Fibroblast of skin of back (primary cell): ENCODE results near the gene NDUFA11. TPM values are rescaled to one million over a fixed set of nuclear protein-coding genes. Genes with fewer than 3 reads are reported as not detected.

Experiments
- DNase-seq: peaks from one replicate; pipeline ENCODE4 v3.0.0-alpha.2; 2013
- polyA plus RNA-seq, 2 experiments: library from polyadenylated mRNA; unstranded; fragments of 120-200 nt; gene quantifications; one replicate each; pipeline ENCODE4 v1.2.1, GENCODE V29; 2013; ENCODE audit not compliant: insufficient read length in 2 of 2

The NDUFA11 gene
- polyA plus RNA-seq (2013, experiment 1 of 2; ENCODE audit: insufficient read length), result 225 TPM
- 162 TPM for polyA plus RNA-seq (2013, experiment 2 of 2; ENCODE audit: insufficient read length)

DNA sequence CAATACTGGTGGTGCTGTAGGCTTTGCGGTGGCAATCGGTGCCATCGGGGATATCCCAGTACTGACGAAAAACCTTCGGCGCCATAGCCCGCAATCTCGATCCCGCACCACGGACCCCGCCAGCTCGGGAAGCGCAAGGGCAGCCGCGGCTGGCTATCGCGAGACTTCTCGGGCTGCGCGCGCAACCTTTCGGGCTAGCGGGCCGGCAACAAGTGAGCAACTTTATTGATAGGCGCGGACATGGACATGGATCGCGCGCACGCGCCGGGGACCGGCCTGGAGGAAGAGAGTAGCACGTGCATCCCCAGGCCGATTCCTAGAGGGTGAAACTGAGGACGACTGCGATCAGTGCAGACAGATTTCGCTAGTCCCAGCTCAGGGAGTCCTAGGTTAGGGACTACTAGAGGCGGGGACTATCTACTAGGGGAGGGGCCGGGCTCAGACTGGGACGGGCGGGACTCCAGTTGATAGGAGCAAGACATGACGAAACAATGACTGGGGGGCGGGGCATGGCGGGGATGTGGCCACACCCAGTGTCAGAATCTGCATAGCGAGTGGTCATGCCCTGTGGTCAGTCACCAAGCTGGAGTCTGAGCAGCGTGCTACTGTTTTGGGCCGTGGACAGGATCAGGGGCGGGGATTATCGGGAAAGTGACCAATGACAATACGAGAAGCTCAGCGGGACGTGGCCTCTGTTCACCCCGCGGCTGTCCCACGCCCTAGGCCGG, at the start of gene NDUFA11:
TSS of gene NDUFA11 (minus strand) at position 167 of the 728 bp plus-strand sequence. CDS start at position 85, 82 bp downstream.
- DNase-seq, result peak; percentile 94

GRCh38 chr19:5953030-5953589, 49.5 kb upstream of the NDUFA11 start:
- DNase-seq, result peak; percentile 48

GRCh38 chr19:5952193-5953029, 48.8 kb upstream of the NDUFA11 start:
- no peak for DNase-seq

- DNase-seq, result no peak
Observed at GRCh38 chr19:5951338-5951861, 47.8 kb upstream of the NDUFA11 start.

- DNase-seq, result no peak
Observed at GRCh38 chr19:5950741-5951140, 47.2 kb upstream of the NDUFA11 start.

DNA sequence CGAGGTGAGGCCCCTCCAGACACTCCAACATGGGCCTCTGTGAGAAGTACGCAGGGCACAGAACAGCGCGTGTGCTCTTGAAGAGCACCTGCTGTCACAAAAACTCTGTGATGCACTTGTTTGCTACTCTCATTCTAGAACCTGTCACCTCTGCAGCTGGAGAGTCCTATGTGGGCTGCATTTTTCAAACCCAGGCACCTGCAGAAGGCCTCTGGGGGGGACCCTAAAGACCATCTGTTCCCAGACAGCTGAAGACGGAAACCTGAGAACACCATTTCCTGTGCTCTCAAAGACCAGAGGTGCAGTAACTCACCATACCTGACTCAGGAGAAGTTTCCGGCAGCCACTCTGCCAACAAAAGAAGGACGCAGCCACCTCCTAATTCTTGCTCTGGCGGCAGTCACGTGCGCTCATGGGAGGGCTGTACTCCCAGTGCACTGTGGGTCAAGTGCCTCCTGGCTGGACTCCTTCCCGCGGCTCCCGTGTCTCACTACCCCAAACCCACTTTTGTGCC, 46.3 kb upstream of the NDUFA11 start:
- no peak for DNase-seq

- no peak for DNase-seq
Observed at GRCh38 chr19:5948752-5949564, 45.4 kb upstream of the NDUFA11 start.

GRCh38 chr19:5947435-5947834, 43.8 kb upstream of the NDUFA11 start:
- peak; percentile 69 for DNase-seq

- peak; percentile 40 for DNase-seq
Observed at GRCh38 chr19:5943623-5944022, 40.0 kb upstream of the NDUFA11 start.

DNA sequence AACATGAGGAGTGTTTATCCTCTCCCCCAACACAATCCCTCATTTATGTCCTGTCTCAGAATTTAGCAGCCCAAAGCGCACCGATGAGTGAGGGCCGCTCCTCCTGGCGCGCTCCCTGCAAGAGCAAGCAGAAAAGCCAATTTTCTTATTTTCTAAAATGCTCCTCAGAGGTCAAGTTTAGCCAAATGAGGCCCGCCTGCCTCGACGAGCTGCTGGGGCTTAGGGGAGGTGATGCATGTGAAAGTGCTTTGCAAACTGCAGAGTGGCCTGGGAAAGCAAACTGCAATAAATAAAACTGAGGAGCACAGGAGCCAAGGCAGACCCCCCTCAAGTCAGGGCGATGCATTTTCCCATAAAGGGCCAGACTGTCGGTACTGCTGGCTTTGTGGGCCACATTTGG, 39.5 kb upstream of the NDUFA11 start:
- DNase-seq, result no peak

- no peak for DNase-seq
Observed at GRCh38 chr19:5941673-5942072, 38.1 kb upstream of the NDUFA11 start.

- DNase-seq, result no peak
Observed at GRCh38 chr19:5940260-5941208, 36.9 kb upstream of the NDUFA11 start.

GRCh38 chr19:5937550-5937949, 34.0 kb upstream of the NDUFA11 start:
- DNase-seq, result no peak

- DNase-seq, result no peak
Observed at GRCh38 chr19:5936292-5936592, 32.7 kb upstream of the NDUFA11 start.

GRCh38 chr19:5935473-5936291, 32.1 kb upstream of the NDUFA11 start:
- no peak for DNase-seq

GRCh38 chr19:5934774-5935472, 31.3 kb upstream of the NDUFA11 start:
- peak; percentile 41 for DNase-seq

DNA sequence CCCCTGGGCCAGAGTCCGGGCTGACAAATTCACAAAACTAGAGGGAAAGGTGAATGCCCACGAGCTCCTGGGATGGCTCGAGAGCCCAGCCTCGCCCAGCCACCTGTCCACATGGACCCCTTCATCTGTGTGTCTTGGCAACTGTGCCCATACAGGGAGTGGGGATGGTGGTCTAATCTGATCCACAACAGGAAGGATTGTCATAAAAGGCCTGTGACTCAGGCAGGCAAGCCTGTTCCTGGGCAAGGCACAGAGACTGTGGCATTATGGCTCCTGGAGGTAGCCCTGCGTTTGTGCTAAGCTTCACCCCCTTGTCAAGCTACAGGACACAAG, 30.4 kb upstream of the NDUFA11 start:
- DNase-seq, result no peak

GRCh38 chr19:5933391-5934068, 29.9 kb upstream of the NDUFA11 start:
- DNase-seq, result no peak
